ENCODE data around the gene DTWD2. TPM values are rescaled to one million over a fixed set of nuclear protein-coding genes. Genes with fewer than 3 reads are reported as not detected.

Gene DTWD2
- total and polyA plus RNA-seq, 2 donors, result 1.6 to 22.2 TPM

- DNase-seq (ENCODE audit: extremely low spot score), result peak; percentile 71
- no peak overlapping the region for H3K27ac ChIP-seq (ENCODE audit: low read depth)
- no peak overlapping the region for H3K4me3 ChIP-seq (ENCODE audit: low read depth, low read length)
Observed at GRCh38 chr5:118791926-118792734, 196.2 kb downstream of the DTWD2 start.

GRCh38 chr5:118789366-118789765, 199.0 kb downstream of the DTWD2 start:
- H3K4me1 ChIP-seq (ENCODE audit: insufficient read depth), result no peaks in the 10 kb centered on the region
- H3K27ac ChIP-seq (ENCODE audit: low read depth), result no peak overlapping the region
- no peak overlapping the region for H3K4me3 ChIP-seq (ENCODE audit: low read depth, low read length)
- H3K36me3 ChIP-seq (ENCODE audit: insufficient read depth), result no peaks in the 10 kb centered on the region
- DNase-seq (ENCODE audit: extremely low spot score), result no peak

More at GRCh38 chr5:118791926-118792734, 196.2 kb downstream of the DTWD2 start:
- WGBS, result 36% methylated on average over 7 of the region's 7 CpGs
- no peaks in the 10 kb centered on the region for H3K4me1 ChIP-seq (ENCODE audit: insufficient read depth)
- no peaks in the 10 kb centered on the region for H3K36me3 ChIP-seq (ENCODE audit: insufficient read depth)

- H3K27ac ChIP-seq (ENCODE audit: low read depth), result no peak overlapping the region
- DNase-seq (ENCODE audit: extremely low spot score), result no peak
- H3K36me3 ChIP-seq (ENCODE audit: insufficient read depth), result no peaks in the 10 kb centered on the region
- H3K4me3 ChIP-seq (ENCODE audit: low read depth, low read length), result no peak overlapping the region
- no peaks in the 10 kb centered on the region for H3K4me1 ChIP-seq (ENCODE audit: insufficient read depth)
- WGBS, result 95% methylated on average over 2 of the region's 2 CpGs
Observed at GRCh38 chr5:118788351-118788750, 200.0 kb downstream of the DTWD2 start.

Small RNA genes within 50 kb of the gene (small RNA-seq; reads per million reads assigned to genes)
- not detected for gene RNU6-373P

Other genes with a start within 250 kb of the DTWD2 start
- gene DMXL1, start 82.5 kb upstream of the DTWD2 start, total RNA-seq, result 134 TPM
- 12.4 TPM for gene DMXL1, start 82.5 kb upstream of the DTWD2 start, polyA plus RNA-seq